ENCODE data around the gene EYS. TPM values are rescaled to one million over a fixed set of nuclear protein-coding genes. Genes with fewer than 3 reads are reported as not detected.
"Not testable (repeated sequence)": the region's sequence is repeated elsewhere in the genome, so short reads cannot be mapped to it uniquely, and the experiment has no call there.

The EYS gene
- total RNA-seq, 6 experiments from 2014 or later: 0.54 to 2.3 (median 0.74) TPM; not detected in 1

- intact Hi-C loops (cut with DNase I): no loop called here
- H3K4me3 ChIP-seq: no peak overlapping the region
- WGBS (ENCODE audit: insufficient coverage, low coverage, low lambda C conversion rate, missing lambda C conversion rate): 62% methylated on average over 2 of the region's 2 CpGs
- DNase-seq (no peak), ATAC-seq (no peak)
- H3K27me3 ChIP-seq: no peaks in the 10 kb centered on the region
- H3K9me3 ChIP-seq: no peaks in the 10 kb centered on the region
- no peaks in the 10 kb centered on the region for H3K36me3 ChIP-seq
- H3K4me1 ChIP-seq: no peaks in the 10 kb centered on the region
- H3K27ac ChIP-seq: no peak overlapping the region
- no peak for TF ChIP-seq CTCF (IDR thresholded peaks at IDR 0.05)
Observed at GRCh38 chr6:63858691-63859090, 1848.3 kb downstream of the EYS start.

DNA sequence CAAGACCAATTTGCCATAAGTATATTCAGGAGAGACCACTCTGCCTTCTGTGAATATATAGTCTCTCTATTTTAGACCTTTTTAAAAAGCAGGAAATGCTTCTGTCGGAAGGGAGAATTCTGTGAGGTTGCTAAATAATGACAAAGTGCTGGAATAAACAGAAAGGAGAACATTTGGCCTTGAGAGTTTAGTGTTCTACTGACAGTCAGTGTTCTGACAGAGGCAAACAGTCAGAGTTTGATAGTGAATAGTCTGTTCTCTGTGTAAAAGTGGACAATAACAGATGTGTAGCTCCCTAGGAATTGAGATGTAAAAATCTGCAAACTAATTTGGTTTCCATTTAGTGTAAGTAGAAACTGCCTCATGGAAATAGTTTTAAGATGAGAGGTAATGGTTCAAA lies 1850.8 kb downstream of the EYS start:
- ATAC-seq (no peak), DNase-seq (no peak)
- H3K4me1 ChIP-seq: no peaks in the 10 kb centered on the region
- no peak overlapping the region for H3K4me3 ChIP-seq
- H3K27me3 ChIP-seq: no peaks in the 10 kb centered on the region
- intact Hi-C loops (cut with DNase I): no loop called here
- no peaks in the 10 kb centered on the region for H3K9me3 ChIP-seq
- WGBS (ENCODE audit: insufficient coverage, low coverage, low lambda C conversion rate, missing lambda C conversion rate): 15% methylated on average over 1 of the region's 1 CpG
- no peaks in the 10 kb centered on the region for H3K36me3 ChIP-seq
- TF ChIP-seq POLR2A (IDR thresholded peaks at IDR 0.05): no peak
- no peak for TF ChIP-seq CTCF (IDR thresholded peaks at IDR 0.05)
- no peak overlapping the region for H3K27ac ChIP-seq

GRCh38 chr6:63844287-63844686 lies 1862.7 kb downstream of the EYS start:
- Histone ChIP-seq H3K27ac (no peak overlapping the region), H3K4me1 (no peaks in the 10 kb centered on the region), H3K4me3 (no peak overlapping the region), H3K36me3 (no peaks in the 10 kb centered on the region), H3K27me3 (no peaks in the 10 kb centered on the region), H3K9me3 (no peaks in the 10 kb centered on the region)
- 68% methylated on average over 2 of the region's 2 CpGs for WGBS (ENCODE audit: insufficient coverage, low coverage, low lambda C conversion rate, missing lambda C conversion rate)
- TF ChIP-seq CTCF (IDR thresholded peaks at IDR 0.05) (no peak), POLR2A (IDR thresholded peaks at IDR 0.05) (no peak)
- no peak for ATAC-seq
- no peak for DNase-seq
- intact Hi-C loops (cut with DNase I): no loop called here

DNA sequence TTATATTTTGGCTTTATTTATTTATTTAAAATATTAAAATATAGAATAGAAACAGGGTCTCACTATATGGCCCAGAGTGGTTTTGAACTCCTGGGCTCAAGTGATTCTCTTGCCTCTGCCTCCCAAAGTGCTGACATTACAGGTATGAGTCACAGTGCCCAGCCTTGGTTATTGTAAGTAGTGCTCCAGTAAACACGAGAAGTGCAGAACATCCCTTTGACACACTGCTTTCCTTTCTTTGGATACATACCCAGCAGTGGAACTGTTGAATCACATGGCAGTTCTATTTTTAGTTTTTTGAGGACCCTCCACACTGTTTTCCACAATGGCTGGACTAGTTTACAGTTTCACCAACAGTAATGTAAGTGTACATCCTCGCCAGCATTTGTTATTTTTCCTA lies 1867.5 kb downstream of the EYS start:
- H3K27me3 ChIP-seq: no peaks in the 10 kb centered on the region
- no peak overlapping the region for H3K4me3 ChIP-seq
- H3K36me3 ChIP-seq: no peaks in the 10 kb centered on the region
- WGBS (ENCODE audit: insufficient coverage, low coverage, low lambda C conversion rate, missing lambda C conversion rate): 64% methylated on average over 2 of the region's 2 CpGs
- H3K4me1 ChIP-seq: no peaks in the 10 kb centered on the region
- H3K27ac ChIP-seq: no peak overlapping the region
- TF ChIP-seq CTCF (IDR thresholded peaks at IDR 0.05) (no peak), POLR2A (IDR thresholded peaks at IDR 0.05) (no peak)
- no peaks in the 10 kb centered on the region for H3K9me3 ChIP-seq
- ATAC-seq (no peak), DNase-seq (no peak)
- intact Hi-C loops (cut with DNase I): no loop called here

DNA sequence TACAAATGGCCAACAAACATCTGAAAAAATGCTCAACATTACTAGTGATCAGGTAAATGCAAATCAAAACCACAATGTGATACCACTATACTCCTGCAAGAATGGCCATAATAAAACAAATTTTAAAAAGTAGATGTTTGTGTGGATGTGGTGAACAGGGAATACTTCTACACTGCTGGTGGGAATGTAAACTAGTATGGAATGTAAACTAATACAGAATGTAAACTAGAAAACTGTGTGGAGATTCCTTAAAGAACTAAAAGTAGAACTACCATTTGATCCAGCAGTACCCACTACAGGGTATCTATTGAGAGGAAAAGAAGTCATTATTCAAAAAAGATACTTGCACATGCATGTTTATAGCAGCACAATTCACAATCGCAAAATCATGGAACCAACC lies 1878.3 kb downstream of the EYS start:
- H3K36me3 ChIP-seq; H3K4me3 ChIP-seq; DNase-seq; H3K27ac ChIP-seq; ATAC-seq; H3K4me1 ChIP-seq; intact Hi-C loops (cut with DNase I); H3K9me3 ChIP-seq; H3K27me3 ChIP-seq: not testable (repeated sequence)
- 71% methylated on average over 1 of the region's 1 CpG for WGBS (ENCODE audit: insufficient coverage, low coverage, low lambda C conversion rate, missing lambda C conversion rate)
